ENCODE results near the gene PPT2. TPM values are rescaled to one million over a fixed set of nuclear protein-coding genes. Genes with fewer than 3 reads are reported as not detected.

Gene PPT2
- total RNA-seq, 2 donors from 2014 or later = 18.4 to 21.0 TPM

DNA sequence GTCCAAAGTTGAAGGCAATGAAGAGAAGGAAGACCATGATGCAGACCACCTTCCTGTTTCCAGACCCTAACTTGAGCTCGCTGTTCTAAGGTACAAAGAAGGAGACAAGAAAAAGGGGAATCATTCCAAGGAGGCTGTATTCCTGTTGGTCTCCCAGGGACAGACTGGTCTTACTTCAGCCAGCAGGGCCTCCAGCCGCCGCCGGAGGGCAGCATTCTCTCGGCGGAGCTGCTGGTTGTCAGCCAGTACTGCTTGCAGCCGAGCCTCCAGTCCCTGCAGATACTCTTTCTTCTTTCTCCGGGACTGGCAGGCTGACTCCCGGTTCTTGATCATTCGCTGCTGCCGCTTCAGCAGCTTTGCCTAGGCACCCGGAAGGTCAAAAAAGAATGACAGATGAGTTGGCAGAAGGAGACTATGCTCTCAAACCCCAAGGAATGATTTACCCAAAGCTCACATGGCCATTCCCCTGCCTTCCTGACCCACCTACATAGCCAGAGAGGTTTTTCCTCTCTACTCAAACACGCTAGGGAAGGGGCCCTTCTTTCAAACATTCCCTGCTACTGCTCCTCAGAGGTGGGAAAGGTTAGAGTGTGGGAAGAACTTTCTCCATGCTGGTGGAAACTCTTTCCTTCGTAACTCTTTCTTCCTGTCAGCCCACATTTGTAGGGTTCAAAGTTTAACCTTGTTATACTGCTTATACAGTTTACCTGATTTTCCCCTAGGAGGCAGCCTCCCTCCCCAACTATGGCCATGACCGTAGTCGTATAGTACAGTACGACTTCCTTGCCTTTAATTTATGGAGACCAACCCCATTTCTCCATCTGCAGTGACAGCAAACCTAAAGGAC, 34.9 kb upstream of the PPT2 start:
- Histone ChIP-seq H3K4me3 (no peak overlapping the region), H3K4me1 (peaks cover 4% of the 10 kb centered on the region), H3K27me3 (no peaks in the 10 kb centered on the region), H3K27ac (peak overlapping the region; percentile 70), H3K9ac (ENCODE audit: low read depth in 2 of 2, low read length in 2 of 2) (peak overlapping the region in 1 of 2 donors; percentile 66), H3K9me3 (no peaks in the 10 kb centered on the region), H3K36me3 (peaks cover 12% of the 10 kb centered on the region)
- TF ChIP-seq, protein P1, sequence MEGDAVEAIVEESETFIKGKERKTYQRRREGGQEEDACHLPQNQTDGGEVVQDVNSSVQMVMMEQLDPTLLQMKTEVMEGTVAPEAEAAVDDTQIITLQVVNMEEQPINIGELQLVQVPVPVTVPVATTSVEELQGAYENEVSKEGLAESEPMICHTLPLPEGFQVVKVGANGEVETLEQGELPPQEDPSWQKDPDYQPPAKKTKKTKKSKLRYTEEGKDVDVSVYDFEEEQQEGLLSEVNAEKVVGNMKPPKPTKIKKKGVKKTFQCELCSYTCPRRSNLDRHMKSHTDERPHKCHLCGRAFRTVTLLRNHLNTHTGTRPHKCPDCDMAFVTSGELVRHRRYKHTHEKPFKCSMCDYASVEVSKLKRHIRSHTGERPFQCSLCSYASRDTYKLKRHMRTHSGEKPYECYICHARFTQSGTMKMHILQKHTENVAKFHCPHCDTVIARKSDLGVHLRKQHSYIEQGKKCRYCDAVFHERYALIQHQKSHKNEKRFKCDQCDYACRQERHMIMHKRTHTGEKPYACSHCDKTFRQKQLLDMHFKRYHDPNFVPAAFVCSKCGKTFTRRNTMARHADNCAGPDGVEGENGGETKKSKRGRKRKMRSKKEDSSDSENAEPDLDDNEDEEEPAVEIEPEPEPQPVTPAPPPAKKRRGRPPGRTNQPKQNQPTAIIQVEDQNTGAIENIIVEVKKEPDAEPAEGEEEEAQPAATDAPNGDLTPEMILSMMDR (IDR thresholded peaks at IDR 0.05) = peak; percentile 86
- intact Hi-C loops (cut with DNase I) = loop anchor here (5.0 kb wide), 2 partner anchors 38 to 123 kb away; no protein-coding TSS in a partner anchor
- peak; percentile 88 for DNase-seq

DNA sequence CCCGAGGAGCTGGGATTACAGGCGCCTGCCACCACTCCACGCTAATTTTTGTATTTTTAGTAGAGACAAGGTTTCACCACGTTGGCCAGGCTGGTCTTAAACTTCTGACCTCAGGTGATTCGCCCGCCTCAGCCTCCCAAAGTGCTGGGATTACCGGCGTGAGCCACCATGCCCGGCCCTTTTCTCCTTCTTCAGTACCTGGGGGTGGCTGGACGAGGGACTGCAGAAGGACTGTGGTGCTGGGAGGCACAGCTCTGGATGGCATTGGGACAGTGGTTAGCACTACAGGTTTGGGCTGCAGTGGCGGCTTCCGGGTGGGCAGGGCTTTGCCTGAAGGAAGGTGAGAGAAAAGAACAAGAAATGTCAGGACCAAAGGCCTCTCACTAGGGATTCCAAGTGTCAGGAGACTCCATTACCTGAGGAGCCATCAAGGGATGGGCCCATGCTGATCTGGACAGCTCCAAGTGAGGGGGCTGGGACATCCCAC, 33.3 kb upstream of the PPT2 start:
- DNase-seq = no peak
- H3K27ac ChIP-seq = no peak overlapping the region
- H3K4me3 ChIP-seq = no peak overlapping the region
- intact Hi-C loops (cut with DNase I) = no loop called here
- peaks cover 12% of the 10 kb centered on the region for H3K36me3 ChIP-seq
- TF ChIP-seq, protein P1 (IDR thresholded peaks at IDR 0.05) = no peak
- H3K9ac ChIP-seq (ENCODE audit: low read depth in 2 of 2, low read length in 2 of 2) = no peak overlapping the region
- no peaks in the 10 kb centered on the region for H3K27me3 ChIP-seq
- peaks cover 4% of the 10 kb centered on the region for H3K4me1 ChIP-seq
- no peaks in the 10 kb centered on the region for H3K9me3 ChIP-seq

DNA sequence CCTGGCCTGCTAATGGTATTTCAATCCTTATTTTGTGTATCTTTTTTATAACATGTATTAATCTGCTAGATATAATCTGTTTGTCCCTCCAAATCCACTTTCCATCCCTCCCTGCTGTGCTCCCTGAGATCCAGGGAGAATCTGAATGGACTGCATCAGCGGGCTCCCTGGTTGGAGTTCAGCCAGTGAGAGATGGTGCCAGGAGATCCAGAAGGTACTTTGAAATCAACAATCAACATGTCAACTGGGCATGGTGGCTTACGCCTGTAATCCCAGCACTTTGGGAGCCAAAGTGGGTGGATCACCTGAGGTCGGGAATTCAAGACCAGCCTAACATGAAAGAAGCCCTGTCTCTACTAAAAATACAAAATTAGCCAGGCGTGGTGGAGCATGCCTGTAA, 30.3 kb upstream of the PPT2 start:
- H3K4me3 ChIP-seq = no peak overlapping the region
- no peaks in the 10 kb centered on the region for H3K27me3 ChIP-seq
- H3K4me1 ChIP-seq = peaks cover 17% of the 10 kb centered on the region
- H3K9ac ChIP-seq (ENCODE audit: low read depth in 2 of 2, low read length in 2 of 2) = no peak overlapping the region
- no peak overlapping the region for H3K27ac ChIP-seq
- H3K9me3 ChIP-seq = no peaks in the 10 kb centered on the region
- H3K36me3 ChIP-seq = peaks cover 12% of the 10 kb centered on the region
- no peak for DNase-seq
- intact Hi-C loops (cut with DNase I) = no loop called here
- TF ChIP-seq, protein P1 (IDR thresholded peaks at IDR 0.05) = no peak

DNA sequence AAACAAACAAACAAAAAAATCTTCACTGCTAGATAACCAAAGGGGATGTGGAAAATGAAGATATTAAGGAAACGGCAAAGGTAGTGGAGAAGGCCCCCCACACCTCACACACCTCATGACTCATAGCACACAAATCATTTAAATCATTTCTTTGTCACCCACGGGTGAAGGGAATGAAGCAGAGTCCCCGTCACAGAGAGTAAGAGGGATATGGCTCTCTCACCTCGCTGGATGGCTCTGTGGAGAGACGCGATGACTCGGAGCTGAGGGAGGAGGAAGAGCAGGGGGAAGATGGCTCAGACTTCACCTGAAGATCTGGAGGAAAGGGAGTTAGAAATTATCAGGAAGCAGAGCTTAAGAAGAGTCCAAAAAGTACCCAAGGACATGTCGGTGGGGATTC, 27.1 kb upstream of the PPT2 start:
- peak overlapping the region; percentile 45 to 100 for H3K9ac ChIP-seq (ENCODE audit: low read depth in 2 of 2, low read length in 2 of 2)
- no peaks in the 10 kb centered on the region for H3K9me3 ChIP-seq
- no peak for DNase-seq
- H3K4me3 ChIP-seq = peak overlapping the region; percentile 81
- intact Hi-C loops (cut with DNase I) = no loop called here
- TF ChIP-seq, protein P1 (IDR thresholded peaks at IDR 0.05) = no peak
- H3K36me3 ChIP-seq = peaks cover 3% of the 10 kb centered on the region
- no peaks in the 10 kb centered on the region for H3K27me3 ChIP-seq
- H3K4me1 ChIP-seq = peaks cover 21% of the 10 kb centered on the region
- no peak overlapping the region for H3K27ac ChIP-seq

DNA sequence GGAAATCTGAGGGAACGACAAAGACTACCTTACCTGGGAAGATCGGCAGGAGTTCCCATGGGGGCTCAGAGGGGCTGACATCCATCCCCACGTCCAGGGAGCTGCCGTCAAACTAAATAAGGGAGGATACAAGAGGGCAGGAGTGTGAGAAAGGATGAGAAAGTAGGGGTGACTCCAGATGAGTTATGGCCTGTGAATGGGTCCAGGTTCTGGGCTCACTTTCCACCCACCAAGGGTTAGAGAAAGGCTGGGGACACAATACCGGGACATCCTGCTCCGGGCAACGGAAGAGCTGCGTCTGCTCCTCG, 26.6 kb upstream of the PPT2 start:
- Histone ChIP-seq H3K36me3 (no peaks in the 10 kb centered on the region), H3K27ac (peak overlapping the region; percentile 74), H3K4me1 (peaks cover 21% of the 10 kb centered on the region), H3K4me3 (peak overlapping the region; percentile 81), H3K9ac (ENCODE audit: low read depth in 2 of 2, low read length in 2 of 2) (peak overlapping the region; percentile 78 to 100), H3K9me3 (no peaks in the 10 kb centered on the region), H3K27me3 (no peaks in the 10 kb centered on the region)
- no peak for DNase-seq
- intact Hi-C loops (cut with DNase I) = no loop called here
- TF ChIP-seq, protein P1 (IDR thresholded peaks at IDR 0.05) = no peak

All from colonic mucosa (tissue), 4 donors.